ENCODE data around the gene PITPNM2. TPM values are rescaled to one million over a fixed set of nuclear protein-coding genes. Genes with fewer than 3 reads are reported as not detected.

PITPNM2 gene
- total RNA-seq, 2 donors from 2014 or later: 3.2 to 13.4 TPM

DNA sequence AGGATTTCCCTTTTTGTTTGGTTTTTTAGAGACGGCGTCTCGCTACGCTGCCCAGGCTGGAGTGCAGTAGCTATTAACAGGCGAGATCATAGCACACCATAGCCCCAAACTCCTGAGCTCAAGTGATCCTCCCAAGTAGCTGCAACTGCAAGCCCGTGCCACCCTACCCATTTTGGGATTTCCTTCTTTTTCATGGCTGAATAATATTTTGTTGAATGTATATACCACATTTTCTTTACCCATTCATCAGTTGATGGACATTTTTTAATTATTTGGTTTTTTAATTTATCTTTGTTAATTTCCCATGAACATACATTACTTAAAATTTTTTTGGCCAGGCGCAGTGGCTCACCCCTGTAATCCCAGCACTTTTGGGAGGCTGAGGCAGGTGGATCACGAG is 15.2 kb downstream of the PITPNM2 start:
- H3K4me1 Mint-ChIP-seq: peaks cover 13% of the 10 kb centered on the region
- Histone ChIP-seq H3K4me3 (ENCODE audit: low read length) (no peak overlapping the region), H3K27me3 (ENCODE audit: control insufficient read depth, insufficient read depth, low read length, poor library complexity, severe bottlenecking) (no peaks in the 10 kb centered on the region), H3K27ac (ENCODE audit: low read depth, low read length) (no peak overlapping the region), H3K36me3 (ENCODE audit: control insufficient read depth, insufficient read depth, low read length) (no peaks in the 10 kb centered on the region), H3K4me1 (ENCODE audit: control insufficient read depth, insufficient read depth, low read length) (peaks cover 6% of the 10 kb centered on the region), H3K9ac (ENCODE audit: extremely low read depth, low read length, poor library complexity, severe bottlenecking) (no peak overlapping the region), H3K9me3 (ENCODE audit: control insufficient read depth, low read length) (no peaks in the 10 kb centered on the region)
- H3K9me3 Mint-ChIP-seq: peaks cover 6% of the 10 kb centered on the region
- TF ChIP-seq, protein P1, sequence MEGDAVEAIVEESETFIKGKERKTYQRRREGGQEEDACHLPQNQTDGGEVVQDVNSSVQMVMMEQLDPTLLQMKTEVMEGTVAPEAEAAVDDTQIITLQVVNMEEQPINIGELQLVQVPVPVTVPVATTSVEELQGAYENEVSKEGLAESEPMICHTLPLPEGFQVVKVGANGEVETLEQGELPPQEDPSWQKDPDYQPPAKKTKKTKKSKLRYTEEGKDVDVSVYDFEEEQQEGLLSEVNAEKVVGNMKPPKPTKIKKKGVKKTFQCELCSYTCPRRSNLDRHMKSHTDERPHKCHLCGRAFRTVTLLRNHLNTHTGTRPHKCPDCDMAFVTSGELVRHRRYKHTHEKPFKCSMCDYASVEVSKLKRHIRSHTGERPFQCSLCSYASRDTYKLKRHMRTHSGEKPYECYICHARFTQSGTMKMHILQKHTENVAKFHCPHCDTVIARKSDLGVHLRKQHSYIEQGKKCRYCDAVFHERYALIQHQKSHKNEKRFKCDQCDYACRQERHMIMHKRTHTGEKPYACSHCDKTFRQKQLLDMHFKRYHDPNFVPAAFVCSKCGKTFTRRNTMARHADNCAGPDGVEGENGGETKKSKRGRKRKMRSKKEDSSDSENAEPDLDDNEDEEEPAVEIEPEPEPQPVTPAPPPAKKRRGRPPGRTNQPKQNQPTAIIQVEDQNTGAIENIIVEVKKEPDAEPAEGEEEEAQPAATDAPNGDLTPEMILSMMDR (conservative IDR thresholded peaks at IDR 0.05): no peak
- peaks cover 8% of the 10 kb centered on the region for H3K36me3 Mint-ChIP-seq (ENCODE audit: low read depth)
- WGBS, 2 experiments (ENCODE audit: insufficient coverage in 1 of 2, insufficient read length in 1 of 2): 67 to 72% methylated on average over 5 to 8 of the region's 8 CpGs
- H3K27ac Mint-ChIP-seq: no peak overlapping the region
- H3K27me3 Mint-ChIP-seq (ENCODE audit: insufficient read depth): no peaks in the 10 kb centered on the region
- no peak for DNase-seq
- H3K4me3 Mint-ChIP-seq: no peak overlapping the region

DNA sequence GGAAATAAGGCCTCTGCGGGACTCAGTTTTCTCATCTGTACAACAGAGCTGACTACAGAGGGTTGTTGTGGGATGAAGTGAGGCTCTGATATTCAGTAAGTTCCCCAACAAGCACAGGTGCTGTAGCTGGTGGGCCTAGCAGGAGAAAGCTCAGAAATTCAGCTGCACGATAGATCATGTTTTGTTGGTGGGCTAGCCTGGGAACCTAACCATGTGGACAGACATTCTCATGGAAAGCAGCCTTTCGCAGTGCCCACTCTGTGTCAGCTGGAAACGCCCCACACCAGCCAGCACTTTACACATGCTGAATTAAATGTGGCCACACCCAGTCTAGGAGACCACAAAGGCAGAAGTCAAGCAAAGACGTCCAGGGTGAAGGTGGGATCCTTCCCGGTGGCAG is 16.1 kb downstream of the PITPNM2 start:
- peaks cover 2% of the 10 kb centered on the region for H3K4me1 ChIP-seq (ENCODE audit: control insufficient read depth, insufficient read depth, low read length)
- H3K27me3 ChIP-seq (ENCODE audit: control insufficient read depth, insufficient read depth, low read length, poor library complexity, severe bottlenecking): no peaks in the 10 kb centered on the region
- H3K27ac ChIP-seq (ENCODE audit: low read depth, low read length): no peak overlapping the region
- no peaks in the 10 kb centered on the region for H3K27me3 Mint-ChIP-seq (ENCODE audit: insufficient read depth)
- no peak overlapping the region for H3K4me3 Mint-ChIP-seq
- no peaks in the 10 kb centered on the region for H3K9me3 ChIP-seq (ENCODE audit: control insufficient read depth, low read length)
- TF ChIP-seq, protein P1 (conservative IDR thresholded peaks at IDR 0.05): no peak
- H3K4me3 ChIP-seq (ENCODE audit: low read length): no peak overlapping the region
- DNase-seq: no peak
- no peaks in the 10 kb centered on the region for H3K36me3 ChIP-seq (ENCODE audit: control insufficient read depth, insufficient read depth, low read length)
- H3K9ac ChIP-seq (ENCODE audit: extremely low read depth, low read length, poor library complexity, severe bottlenecking): no peak overlapping the region
- peaks cover 8% of the 10 kb centered on the region for H3K4me1 Mint-ChIP-seq
- 92 to 100% methylated on average over 3 to 6 of the region's 6 CpGs for WGBS, 2 experiments (ENCODE audit: insufficient coverage in 1 of 2, insufficient read length in 1 of 2)
- peaks cover 8% of the 10 kb centered on the region for H3K36me3 Mint-ChIP-seq (ENCODE audit: low read depth)
- H3K27ac Mint-ChIP-seq: no peak overlapping the region
- peaks cover 6% of the 10 kb centered on the region for H3K9me3 Mint-ChIP-seq

DNA sequence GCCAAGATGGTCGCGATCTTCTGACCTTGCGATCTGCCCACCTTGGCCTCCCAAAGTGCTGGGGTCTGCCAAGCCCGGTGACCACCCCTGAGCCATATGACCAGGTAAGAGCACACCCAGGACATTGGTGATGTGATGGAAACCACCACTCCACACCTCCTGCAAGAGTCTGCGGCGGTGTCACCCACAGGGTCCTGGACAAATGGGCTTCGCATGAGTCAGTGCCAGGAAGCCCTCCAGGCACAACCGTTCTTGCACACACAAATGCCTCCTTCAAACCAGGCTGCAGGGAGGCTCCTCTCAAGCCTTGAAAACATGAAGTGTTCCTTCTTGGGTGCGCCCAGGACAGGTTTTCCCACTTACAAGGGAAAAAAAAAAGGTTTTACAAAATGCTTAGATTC is 16.6 kb downstream of the PITPNM2 start:
- Mint-ChIP-seq H3K27me3 (ENCODE audit: insufficient read depth) (no peaks in the 10 kb centered on the region), H3K27ac (no peak overlapping the region), H3K4me1 (peaks cover 4% of the 10 kb centered on the region), H3K4me3 (no peak overlapping the region), H3K9me3 (peaks cover 6% of the 10 kb centered on the region), H3K36me3 (ENCODE audit: low read depth) (peaks cover 10% of the 10 kb centered on the region)
- Histone ChIP-seq H3K4me1 (ENCODE audit: control insufficient read depth, insufficient read depth, low read length) (no peaks in the 10 kb centered on the region), H3K36me3 (ENCODE audit: control insufficient read depth, insufficient read depth, low read length) (no peaks in the 10 kb centered on the region), H3K27ac (ENCODE audit: low read depth, low read length) (no peak overlapping the region), H3K27me3 (ENCODE audit: control insufficient read depth, insufficient read depth, low read length, poor library complexity, severe bottlenecking) (no peaks in the 10 kb centered on the region), H3K9ac (ENCODE audit: extremely low read depth, low read length, poor library complexity, severe bottlenecking) (no peak overlapping the region), H3K4me3 (ENCODE audit: low read length) (no peak overlapping the region), H3K9me3 (ENCODE audit: control insufficient read depth, low read length) (no peaks in the 10 kb centered on the region)
- DNase-seq: no peak
- 96% methylated on average over 9 of the region's 9 CpGs for WGBS, 2 experiments (ENCODE audit: insufficient coverage in 1 of 2, insufficient read length in 1 of 2)
- TF ChIP-seq, protein P1 (conservative IDR thresholded peaks at IDR 0.05): no peak
